ENCODE measurements around the gene SIRT7.
A peak's percentile ranks its signal among the peaks of the same experiment; 100 is the strongest.

- no peak for TF ChIP-seq CTCF (IDR thresholded peaks at IDR 0.05)
- peak in 1 of 2 donors; percentile 9 for TF ChIP-seq POLR2A (IDR thresholded peaks at IDR 0.05)
Observed at GRCh38 chr17:81923302-81924260, 5.6 kb upstream of the SIRT7 start.
